Endothelial cell (in vitro differentiated cells): ENCODE results near the gene ITPKC. TPM values are rescaled to one million over a fixed set of nuclear protein-coding genes. Genes with fewer than 3 reads are reported as not detected.

ENCODE experiments used
- DNase-seq: peaks from one replicate; pipeline ENCODE4 v3.0.0; 2021; ENCODE audit warnings: low spot score
- H3K27ac Mint-ChIP-seq: one replicate; pipeline ENCODE4 v1.8.0; 2021; ENCODE audit warnings: mixed read lengths, inconsistent platforms; ENCODE audit not compliant: unreplicated experiment
- H3K27me3 Mint-ChIP-seq: one replicate; pipeline ENCODE4 v1.8.0; 2021; ENCODE audit warnings: mild to moderate bottlenecking, moderate library complexity, mixed read lengths, inconsistent platforms; ENCODE audit not compliant: unreplicated experiment
- H3K36me3 Mint-ChIP-seq: one replicate; pipeline ENCODE4 v1.8.0; 2021; ENCODE audit warnings: mild to moderate bottlenecking, low read depth, mixed read lengths, inconsistent platforms; ENCODE audit not compliant: unreplicated experiment
- H3K4me1 Mint-ChIP-seq: one replicate; pipeline ENCODE4 v1.8.0; 2021; ENCODE audit warnings: mild to moderate bottlenecking, mixed read lengths, inconsistent platforms; ENCODE audit not compliant: unreplicated experiment
- H3K4me3 Mint-ChIP-seq: one replicate; pipeline ENCODE4 v1.8.0; 2021; ENCODE audit warnings: mild to moderate bottlenecking, mixed read lengths, inconsistent platforms; ENCODE audit not compliant: unreplicated experiment
- H3K9me3 Mint-ChIP-seq: one replicate; pipeline ENCODE4 v1.8.0; 2021; ENCODE audit warnings: mixed read lengths, inconsistent platforms; ENCODE audit not compliant: unreplicated experiment
- total RNA-seq: library from RNA; stranded (reverse); fragmentation: NEBNext Ultra II Directional; extraction: Animal tissue kit (Norgen Biotek cat#: 25700); gene quantifications from one replicate; pipeline ENCODE4 v1.2.1, GENCODE V29; 2021; ENCODE audit not compliant: unreplicated experiment
- TF ChIP-seq, protein P1 (sequence below): fragments of 200-600 bp; sonication (generic); IDR thresholded peaks from one replicate; pipeline ENCODE4 v1.5.0; 2021; ENCODE audit warnings: antibody characterized with exemption; ENCODE audit not compliant: unreplicated experiment

Gene ITPKC
- total RNA-seq, 1 donor from 2014 or later, result 12.1 TPM

DNA sequence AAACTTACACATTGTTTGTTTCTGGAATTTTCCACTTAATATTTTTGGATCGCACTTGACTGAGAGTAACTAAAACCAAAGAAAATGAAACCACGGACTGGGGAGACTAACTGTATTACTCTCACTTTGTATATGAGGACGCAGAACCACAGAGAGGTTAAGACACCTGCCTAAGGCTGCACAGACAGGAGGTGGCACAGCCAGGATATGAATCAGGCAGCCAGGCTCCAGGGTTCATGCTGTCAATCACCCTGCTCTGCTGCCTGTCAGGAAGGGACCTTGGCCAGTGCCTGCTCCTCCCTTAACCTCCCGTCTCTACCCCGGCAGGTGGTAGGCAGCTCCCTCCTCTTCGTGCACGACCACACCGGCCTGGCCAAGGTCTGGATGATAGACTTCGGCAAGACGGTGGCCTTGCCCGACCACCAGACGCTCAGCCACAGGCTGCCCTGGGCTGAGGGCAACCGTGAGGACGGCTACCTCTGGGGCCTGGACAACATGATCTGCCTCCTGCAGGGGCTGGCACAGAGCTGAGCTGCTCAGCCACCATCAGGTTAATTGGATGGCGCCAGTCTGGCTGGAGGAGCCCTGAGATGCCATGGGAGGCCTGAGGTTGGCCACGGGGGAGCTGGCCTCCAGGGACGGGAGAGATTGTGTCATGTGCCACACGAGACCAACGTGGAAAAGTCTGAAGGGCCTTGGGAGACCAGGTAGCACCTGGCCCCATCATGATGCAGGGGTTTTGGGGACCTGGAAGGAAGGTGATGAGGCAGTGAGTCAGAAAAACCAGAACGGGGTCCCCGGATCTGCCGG is 22.3 kb downstream of the ITPKC start:
- Mint-ChIP-seq H3K27me3 (peaks cover 7% of the 10 kb centered on the region), H3K27ac (no peak overlapping the region), H3K9me3 (no peaks in the 10 kb centered on the region), H3K4me3 (peak overlapping the region; percentile 47), H3K36me3 (peaks cover 22% of the 10 kb centered on the region), H3K4me1 (no peaks in the 10 kb centered on the region)
- TF ChIP-seq, protein P1, sequence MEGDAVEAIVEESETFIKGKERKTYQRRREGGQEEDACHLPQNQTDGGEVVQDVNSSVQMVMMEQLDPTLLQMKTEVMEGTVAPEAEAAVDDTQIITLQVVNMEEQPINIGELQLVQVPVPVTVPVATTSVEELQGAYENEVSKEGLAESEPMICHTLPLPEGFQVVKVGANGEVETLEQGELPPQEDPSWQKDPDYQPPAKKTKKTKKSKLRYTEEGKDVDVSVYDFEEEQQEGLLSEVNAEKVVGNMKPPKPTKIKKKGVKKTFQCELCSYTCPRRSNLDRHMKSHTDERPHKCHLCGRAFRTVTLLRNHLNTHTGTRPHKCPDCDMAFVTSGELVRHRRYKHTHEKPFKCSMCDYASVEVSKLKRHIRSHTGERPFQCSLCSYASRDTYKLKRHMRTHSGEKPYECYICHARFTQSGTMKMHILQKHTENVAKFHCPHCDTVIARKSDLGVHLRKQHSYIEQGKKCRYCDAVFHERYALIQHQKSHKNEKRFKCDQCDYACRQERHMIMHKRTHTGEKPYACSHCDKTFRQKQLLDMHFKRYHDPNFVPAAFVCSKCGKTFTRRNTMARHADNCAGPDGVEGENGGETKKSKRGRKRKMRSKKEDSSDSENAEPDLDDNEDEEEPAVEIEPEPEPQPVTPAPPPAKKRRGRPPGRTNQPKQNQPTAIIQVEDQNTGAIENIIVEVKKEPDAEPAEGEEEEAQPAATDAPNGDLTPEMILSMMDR, result no peak
- no peak for DNase-seq

DNA sequence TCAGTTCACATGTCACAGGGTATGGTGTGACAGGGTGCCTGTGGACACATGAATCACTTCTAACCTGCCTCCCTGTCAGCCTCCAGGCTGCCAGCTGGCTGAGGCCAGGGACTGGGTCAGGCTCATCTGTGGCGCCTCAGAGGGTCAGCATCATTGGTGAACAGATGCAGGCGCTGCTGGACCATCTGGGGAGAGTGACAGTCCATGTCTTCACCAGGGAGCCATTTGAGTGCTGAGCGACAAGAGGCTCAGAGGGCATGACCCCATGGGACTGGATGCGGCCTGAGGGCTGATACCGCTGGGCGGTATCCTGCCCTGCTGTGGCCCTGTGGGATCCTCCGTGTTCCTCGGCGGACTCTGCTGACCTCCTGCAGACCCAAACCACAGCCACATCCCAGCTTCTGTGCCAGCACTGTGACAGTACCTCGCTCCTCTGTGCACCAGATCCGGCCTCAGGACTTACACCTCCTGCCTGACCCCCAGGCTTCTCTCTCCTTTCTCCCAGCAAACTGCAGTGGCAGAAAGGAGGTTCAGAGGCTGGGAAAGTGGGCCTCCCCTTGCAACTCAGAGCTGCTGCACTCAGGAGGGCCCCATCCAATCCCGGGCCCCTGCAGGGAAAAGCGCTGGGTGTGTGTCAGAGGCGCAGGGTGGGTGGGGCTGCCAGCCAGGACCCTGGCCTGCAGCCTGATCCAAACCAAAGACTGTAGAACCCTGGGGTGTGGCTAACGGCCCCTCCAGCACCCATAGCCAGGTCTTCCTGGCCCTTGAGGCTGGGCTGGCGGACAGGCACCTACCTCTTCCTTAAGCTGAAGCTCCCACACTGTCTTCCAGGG is 23.2 kb downstream of the ITPKC start:
- DNase-seq, result no peak
- Mint-ChIP-seq H3K27ac (no peak overlapping the region), H3K36me3 (peaks cover 20% of the 10 kb centered on the region), H3K27me3 (peaks cover 7% of the 10 kb centered on the region), H3K4me3 (no peak overlapping the region), H3K9me3 (no peaks in the 10 kb centered on the region), H3K4me1 (no peaks in the 10 kb centered on the region)
- TF ChIP-seq, protein P1, result no peak

DNA sequence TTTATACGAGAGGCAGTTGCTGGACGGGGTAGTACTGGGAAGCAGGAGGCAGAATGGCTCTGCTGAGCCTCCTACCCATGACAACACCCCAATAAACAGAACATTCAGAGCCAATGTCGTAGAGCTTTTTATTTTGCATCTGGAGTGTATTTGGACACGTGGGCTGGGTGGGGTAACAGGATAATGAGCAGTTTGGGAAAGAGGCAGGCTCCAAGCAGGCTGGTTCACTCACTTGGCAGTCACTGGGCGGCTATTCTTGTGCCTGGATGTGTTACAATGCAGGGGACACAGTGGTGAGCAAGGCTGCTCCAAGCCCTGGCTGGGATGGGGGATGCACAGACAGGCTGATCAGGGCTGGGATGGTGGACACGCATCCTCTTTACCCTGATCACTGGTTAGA is 23.8 kb downstream of the ITPKC start:
- H3K4me3 Mint-ChIP-seq, result no peak overlapping the region
- TF ChIP-seq, protein P1, result no peak
- peaks cover 7% of the 10 kb centered on the region for H3K27me3 Mint-ChIP-seq
- no peak for DNase-seq
- H3K4me1 Mint-ChIP-seq, result no peaks in the 10 kb centered on the region
- H3K36me3 Mint-ChIP-seq, result peaks cover 13% of the 10 kb centered on the region
- no peaks in the 10 kb centered on the region for H3K9me3 Mint-ChIP-seq
- no peak overlapping the region for H3K27ac Mint-ChIP-seq

DNA sequence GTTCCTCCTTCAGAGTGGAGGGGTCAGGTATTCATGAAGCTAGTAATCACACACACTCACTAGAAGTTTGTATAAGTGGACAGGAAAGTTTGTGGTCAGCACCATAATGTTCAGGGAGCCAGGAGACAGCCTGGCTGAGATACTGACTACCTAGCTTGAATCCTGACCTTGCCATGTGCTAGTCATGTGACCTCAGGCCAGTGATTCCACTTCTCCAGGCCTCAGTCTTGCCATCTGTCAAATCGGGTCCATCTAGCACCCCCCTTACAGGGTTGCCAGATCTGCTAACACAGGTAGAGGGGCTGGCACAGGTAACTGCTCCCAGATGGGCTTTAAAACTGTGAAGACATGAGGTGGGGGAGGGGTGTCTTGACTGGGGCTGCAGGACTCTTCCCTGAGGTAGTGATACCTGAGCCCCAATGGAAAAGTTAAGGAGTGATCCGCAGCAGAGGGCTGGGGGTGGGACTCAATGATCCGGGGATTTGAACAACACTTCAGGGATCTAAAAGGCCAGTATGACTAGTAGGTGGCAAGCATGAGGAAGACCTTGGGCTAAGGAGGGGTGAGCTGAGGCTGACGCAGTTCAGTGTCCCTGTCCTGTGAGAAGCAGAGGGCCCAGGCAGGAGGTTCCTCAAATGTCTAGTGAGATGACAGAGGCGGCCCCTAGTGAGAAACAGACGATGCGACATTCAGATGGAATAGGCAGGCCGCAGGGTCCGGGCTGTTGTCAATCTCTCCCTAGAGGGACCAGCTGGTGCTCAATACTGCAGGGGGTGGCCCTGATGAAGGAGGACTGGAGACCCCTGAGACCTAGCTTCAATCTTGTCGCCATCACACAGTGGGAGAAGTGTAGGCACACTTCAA is 24.8 kb downstream of the ITPKC start:
- no peak overlapping the region for H3K4me3 Mint-ChIP-seq
- H3K9me3 Mint-ChIP-seq, result no peaks in the 10 kb centered on the region
- DNase-seq, result no peak
- H3K4me1 Mint-ChIP-seq, result no peaks in the 10 kb centered on the region
- peaks cover 13% of the 10 kb centered on the region for H3K36me3 Mint-ChIP-seq
- TF ChIP-seq, protein P1, result no peak
- peaks cover 9% of the 10 kb centered on the region for H3K27me3 Mint-ChIP-seq
- peak overlapping the region; percentile 2 for H3K27ac Mint-ChIP-seq
